HG02642 (cell line): ENCODE results near the gene ZNF521.

Experiments
- ATAC-seq: cut with Tn5 transposase; IDR thresholded peaks from one replicate; pipeline ENCODE4 v1.9.1; 2021; ENCODE audit warnings: mild to moderate bottlenecking; ENCODE audit not compliant: unreplicated experiment, poor library complexity

The ZNF521 gene

GRCh38 chr18:25231327-25231691 is 120.7 kb downstream of the ZNF521 start:
- no peak for ATAC-seq

GRCh38 chr18:25230658-25231326 is 121.2 kb downstream of the ZNF521 start:
- peak; percentile 56 for ATAC-seq

DNA sequence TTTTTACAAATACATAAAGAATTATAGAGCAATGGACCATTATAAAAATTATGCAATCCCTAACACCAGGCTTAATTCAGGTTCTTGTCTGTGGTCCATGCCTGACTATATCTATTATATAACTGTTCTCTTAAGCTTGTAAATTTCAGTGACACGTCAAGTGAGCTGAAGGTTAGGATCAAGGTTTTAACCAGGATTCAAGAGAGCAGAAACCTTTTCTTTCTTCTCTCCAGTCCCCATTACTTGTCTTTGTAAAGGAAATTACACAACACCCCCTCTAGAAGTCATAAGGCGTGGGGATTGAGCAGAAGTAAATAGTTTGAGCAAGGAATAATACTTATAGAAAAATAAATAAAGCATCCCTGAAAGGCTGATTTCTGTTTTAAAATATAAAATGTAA is 122.0 kb downstream of the ZNF521 start:
- ATAC-seq = no peak

GRCh38 chr18:25229081-25229480 is 122.9 kb downstream of the ZNF521 start:
- ATAC-seq = no peak

- no peak for ATAC-seq
Measured at GRCh38 chr18:25228410-25228809, 123.6 kb downstream of the ZNF521 start.

DNA sequence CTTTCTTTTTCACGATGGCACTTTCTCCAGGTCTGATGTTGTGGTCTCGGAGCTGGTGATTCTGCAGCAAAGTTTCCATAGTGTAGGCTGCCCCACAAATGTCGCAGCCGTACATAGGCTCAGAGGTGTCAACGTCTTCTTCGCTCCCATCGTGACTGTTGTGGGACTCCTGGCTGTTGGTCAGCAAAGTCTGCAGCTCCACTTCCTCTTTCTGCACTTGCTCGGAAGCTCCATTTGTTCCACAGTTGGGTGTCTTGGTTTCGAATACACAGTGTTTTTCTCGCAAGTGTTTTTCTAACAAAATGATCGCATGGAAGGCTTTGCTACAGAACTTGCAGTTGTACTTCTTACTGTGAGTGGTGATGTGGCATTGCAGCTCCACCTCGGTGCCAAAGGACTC is 126.8 kb downstream of the ZNF521 start:
- ATAC-seq = no peak

GRCh38 chr18:25223899-25224886 is 127.8 kb downstream of the ZNF521 start:
- no peak for ATAC-seq

DNA sequence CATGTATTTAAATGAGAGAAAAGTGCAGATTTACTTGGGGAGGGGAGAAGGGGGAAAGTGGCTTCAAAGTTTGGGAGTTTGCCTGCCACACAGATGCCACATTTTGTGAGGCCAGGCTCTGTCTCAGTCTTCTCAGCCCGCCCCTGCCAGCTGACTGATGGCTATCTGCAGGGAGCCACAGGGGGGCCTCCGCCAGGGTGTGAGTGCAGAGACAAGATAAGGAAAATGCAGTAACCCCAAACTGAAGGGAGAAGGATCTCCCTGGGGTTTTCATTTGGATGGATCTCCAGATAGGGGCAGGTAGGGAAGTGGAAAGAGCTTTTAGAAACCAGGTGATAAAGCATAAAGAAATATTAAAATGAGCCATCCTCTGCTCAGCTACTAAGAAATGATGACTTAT is 128.8 kb downstream of the ZNF521 start:
- ATAC-seq = no peak

DNA sequence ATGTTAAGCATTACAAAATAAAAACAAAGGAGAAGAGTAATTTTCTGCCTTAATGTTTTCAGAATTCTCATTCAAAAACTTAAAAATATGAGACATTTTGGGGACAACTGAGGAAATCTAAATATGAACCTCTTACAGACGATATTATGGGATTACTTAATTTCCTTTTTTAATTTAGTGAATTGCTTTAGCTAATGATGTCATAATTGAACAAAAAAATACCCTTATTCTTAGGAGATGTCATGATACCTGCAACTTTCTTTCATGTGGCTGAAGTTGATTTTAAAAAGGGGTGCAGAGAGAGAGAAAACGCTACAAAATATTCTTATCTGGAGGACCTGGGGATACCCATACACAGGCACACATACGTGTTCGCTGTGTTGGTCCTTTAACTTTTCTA is 129.3 kb downstream of the ZNF521 start:
- no peak for ATAC-seq

DNA sequence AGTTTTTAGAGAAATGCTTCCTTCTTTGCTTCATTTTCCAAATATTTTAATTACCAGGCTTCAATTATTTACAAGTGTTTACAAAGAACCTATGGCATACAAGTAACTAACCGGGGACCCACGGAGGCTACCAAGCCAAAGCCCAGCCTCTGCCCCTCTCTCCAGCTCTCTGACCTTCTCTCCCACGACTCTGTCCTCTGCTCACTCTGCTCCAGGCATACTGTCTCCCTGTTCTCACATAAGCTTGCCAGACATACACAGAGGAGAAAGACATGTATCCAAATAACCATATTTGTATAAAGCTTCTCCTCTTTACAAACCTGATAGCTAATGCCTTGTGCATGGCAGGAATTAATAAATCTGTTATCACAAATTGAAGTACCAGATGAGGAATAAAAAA is 141.3 kb downstream of the ZNF521 start:
- ATAC-seq = no peak

DNA sequence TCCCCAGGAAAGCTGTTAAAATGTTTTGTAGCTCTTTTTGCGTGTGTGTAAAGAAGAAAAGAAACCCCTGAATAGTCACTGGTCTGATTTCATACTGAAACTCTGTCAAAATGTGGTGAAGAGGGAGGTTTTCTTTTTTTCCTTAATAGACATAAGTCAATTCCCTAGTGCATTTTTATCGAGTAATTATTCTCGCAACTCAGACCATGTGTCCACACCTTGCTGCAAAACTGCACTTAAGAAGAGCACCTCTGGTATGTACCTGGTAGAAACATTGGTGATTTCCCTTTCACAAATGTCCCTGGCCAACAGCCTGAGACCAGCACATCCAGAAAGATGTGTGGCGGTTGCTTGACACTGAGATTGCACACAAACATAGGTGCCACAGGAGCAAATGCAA is 159.9 kb downstream of the ZNF521 start:
- ATAC-seq = no peak

- ATAC-seq = no peak
Measured at GRCh38 chr18:25190472-25190871, 161.5 kb downstream of the ZNF521 start.

DNA sequence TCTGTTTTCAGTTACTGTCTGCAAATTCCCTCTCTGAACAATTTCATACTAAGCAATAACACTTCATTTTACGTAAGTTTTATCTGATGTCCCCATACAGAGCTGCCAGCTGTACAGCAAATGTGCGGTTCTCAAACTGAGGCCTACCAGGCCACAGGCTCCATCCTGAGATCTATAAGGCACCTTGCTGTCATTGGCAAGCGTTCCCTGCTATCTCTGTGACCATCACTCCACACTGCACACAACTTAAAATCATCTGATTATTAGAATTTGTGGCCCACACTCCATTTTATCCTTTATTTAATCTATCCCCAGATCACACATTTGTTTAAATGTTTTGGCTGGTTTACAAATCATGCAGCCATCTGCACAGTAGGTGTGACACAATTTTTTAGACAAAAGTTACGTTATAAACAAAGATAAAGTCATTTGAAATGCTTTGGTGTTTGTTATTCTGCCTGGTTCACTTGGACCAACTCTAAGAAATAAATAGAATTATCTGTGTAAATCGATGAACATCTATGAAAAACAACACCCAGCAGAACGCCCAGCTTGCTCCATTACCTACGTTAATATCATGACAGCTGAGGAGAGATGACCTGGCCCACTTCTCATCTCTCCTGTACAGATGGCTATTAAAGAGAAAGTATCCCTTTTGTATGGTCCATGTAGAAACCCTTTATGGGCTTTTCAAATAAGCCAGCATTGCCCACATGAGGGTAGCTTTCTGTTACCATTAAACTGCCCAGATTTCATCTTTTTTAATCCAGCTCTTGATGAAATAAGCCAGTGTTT is 162.4 kb downstream of the ZNF521 start:
- ATAC-seq = no peak

DNA sequence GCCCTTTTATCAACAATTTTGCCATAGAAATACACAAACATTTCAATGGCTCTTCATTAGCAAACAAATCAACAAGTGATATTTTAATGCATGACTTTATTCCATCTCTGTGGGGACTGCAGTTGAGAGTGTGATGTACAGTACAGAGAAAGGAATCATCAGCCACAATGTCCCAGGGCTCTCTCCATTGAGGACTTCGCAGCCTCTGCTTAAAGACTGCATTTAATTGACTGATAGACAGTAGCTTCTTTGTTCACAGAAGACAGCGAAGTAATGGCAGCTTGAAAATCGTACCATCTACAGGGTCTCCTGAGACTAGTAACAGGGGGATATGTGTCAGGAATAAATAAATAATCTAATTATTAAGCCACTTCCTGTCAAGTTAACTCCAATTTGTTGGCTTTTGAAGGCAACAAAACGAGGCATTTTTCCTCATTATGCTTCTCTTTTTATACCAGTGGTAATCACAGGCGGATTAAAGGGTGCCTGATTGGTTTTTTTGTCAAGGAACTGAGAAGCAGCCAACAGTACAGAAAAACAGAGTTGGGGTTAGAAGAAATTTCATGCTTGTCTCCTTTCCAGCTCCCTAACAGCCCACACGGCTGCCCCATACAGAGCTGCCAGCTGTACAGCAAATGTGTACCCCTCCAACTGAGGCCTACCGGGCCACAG is 164.3 kb downstream of the ZNF521 start:
- no peak for ATAC-seq

- no peak for ATAC-seq
Measured at GRCh38 chr18:25186871-25187270, 165.1 kb downstream of the ZNF521 start.

GRCh38 chr18:25181993-25182392 is 170.0 kb downstream of the ZNF521 start:
- ATAC-seq = no peak

DNA sequence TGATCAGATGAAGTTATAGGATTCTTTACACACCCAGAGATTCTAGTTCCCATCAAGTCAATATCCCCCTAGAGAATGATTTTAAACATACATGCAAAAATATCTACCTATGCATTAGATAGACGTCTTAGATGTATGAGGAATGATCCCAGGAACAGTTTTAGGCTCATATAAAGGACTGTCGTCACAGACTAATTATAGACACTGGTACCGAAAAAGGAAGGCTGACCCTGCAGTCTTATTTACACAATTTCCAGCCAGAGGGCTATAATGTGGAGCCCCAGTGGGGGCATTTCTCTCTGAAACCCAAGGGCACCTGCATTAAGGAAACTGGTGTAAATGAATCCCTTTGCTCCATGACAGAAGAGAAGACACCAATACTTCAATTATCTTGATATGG is 170.4 kb downstream of the ZNF521 start:
- ATAC-seq = no peak

GRCh38 chr18:25180973-25181548 is 170.9 kb downstream of the ZNF521 start:
- no peak for ATAC-seq

DNA sequence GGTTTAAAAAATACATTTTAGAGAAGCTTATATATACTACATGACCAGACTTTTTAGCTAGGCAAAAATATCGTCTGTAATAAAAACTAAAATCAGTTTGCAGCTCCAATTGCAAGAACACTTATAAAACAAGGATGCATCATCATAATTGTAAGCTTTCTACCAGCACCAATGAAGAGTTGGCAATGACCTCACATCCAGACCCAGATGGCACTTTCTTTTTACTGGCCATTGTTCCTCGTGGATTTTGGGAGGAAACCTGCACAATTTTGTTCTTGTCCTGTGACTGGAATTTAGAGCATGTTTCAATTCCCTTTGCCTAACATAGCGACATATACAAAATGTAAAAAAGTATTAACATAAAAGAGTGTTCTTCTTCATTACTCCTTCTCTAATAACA is 174.3 kb downstream of the ZNF521 start:
- ATAC-seq = no peak

DNA sequence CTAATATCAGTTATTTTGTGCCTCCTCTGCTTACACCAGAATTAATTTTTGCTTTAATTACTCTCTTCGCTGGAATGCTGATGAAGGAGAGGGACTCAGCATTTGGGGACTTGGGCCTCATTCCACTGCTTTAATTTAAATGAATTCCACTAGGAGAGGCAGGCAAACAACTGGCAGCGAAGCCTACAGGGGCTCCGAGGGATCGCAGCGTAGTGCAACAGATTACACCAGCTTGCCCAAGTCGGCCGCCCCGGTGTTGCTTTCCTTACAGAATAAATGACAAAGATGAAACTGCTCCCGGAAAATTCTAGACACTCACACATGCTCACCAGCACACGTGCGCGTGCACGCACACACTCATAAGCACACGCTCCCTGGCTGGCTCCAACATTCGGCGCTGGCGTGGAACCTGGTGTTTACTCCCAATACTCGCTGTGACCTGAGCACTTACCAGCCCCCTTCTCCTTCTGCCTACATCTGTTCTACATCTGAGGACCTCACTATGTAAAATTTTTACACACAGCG is 175.4 kb downstream of the ZNF521 start:
- ATAC-seq = no peak
